NCI-H187 treated with DMSO at 0.1 percent for 48 hours (cell line): ENCODE results near the gene CCDC127.
"Not testable (repeated sequence)": the region's sequence is repeated elsewhere in the genome, so short reads cannot be mapped to it uniquely, and the experiment has no call there.

Experiments
- DNase-seq: peaks from one replicate; lab custom pipeline; 2025; lab: John Stamatoyannopoulos, UW

The CCDC127 gene

GRCh38 chr5:171801-172331, 46.1 kb downstream of the CCDC127 start:
- no peak for DNase-seq

DNA sequence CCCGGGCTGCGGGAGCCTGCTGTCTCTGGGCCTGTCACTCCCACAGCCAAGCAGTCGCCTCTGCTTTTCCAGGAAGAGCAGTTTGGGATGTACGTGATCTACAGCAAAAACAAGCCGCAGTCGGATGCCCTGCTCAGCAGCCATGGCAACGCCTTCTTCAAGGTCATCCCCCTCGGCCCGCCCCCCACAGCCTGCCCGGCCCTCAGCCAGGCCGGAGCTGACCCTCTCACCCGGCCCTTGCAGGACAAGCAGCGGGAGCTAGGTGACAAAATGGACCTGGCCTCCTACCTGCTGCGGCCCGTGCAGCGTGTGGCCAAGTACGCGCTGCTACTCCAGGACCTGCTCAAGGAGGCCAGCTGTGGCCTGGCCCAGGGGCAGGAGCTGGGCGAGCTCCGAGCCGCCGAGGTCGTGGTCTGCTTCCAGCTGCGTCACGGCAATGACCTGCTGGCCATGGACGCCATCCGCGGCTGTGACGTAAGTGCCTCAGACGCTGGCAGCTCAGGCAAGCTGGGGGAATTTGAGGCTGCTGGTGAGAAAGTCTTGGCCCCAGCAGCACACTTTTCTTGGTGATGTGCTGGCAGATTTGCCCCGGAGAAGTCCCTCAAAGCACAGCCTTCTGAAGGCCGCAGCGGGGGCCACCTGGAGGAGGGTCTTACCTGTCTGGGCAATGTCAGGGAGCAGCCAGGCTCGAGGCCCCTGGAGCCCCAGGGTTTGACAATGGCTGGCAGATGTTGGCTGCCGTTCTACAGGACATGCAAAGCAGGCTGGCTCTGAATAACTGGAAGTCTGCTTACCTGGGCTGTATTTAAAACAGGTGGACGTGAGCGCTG, 46.8 kb downstream of the CCDC127 start:
- DNase-seq, result no peak

GRCh38 chr5:169728-170094, 48.2 kb downstream of the CCDC127 start:
- no peak for DNase-seq

DNA sequence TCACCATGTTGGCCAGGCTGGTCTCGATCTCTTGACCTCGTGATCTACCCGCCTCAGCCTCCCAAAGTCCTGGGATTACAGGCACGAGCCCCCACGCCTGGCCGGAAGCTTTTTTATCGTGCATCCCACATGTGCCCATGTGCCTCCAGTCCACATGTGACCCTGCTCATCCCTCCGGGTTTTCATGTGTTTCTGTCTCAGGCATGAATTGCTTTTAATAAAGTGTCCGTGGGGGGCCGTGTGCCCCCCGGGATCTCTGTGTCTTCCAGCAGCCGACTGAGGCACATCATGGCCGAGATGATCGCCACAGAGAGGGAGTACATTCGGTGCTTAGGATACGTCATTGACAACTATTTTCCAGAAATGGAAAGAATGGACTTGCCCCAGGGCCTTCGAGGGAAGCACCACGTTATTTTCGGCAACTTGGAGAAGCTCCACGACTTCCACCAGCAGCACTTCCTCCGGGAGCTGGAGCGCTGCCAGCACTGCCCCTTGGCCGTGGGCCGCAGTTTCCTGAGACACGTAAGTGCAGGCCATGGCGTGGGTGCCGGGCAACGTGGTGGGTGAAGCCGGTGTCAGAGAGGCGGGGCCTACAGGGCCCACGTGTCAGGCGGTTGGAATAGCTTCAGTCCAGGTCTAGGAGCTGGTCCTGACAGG, 48.8 kb downstream of the CCDC127 start:
- no peak for DNase-seq

DNA sequence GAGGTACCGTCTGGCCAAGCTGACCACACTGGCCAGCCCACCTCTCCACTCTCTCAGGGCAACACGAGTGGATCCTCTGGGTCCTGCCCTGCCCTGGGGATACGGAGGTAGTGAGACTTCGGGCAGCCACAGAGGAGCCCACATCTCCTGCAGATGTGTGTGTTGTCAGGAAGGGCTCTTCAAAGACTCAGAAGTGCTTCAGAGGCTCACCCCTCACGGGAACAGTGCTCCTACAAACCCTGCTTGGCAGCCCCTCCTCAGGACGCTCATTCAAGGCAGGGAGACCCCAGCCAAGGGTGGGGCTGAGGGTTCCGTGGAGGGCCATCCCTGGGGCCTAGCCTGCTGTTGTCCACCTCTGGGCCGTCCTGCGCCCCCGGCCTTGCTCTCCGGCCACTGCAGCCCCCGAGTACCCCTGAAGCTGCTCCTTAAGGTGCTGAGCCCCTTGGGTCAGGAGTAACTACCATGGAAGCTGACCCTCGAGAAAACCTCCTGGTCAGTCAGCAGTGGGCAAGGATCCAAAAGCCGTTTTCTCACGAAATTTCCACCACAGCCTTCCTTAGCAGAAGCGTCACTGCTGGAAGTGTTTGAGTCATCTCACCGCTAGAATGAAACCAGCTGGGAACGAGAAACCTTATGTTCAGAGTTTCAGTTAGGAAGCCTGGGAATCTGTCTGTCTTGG, 49.8 kb downstream of the CCDC127 start:
- no peak for DNase-seq

GRCh38 chr5:167511-167910, 50.4 kb downstream of the CCDC127 start:
- DNase-seq, result no peak

DNA sequence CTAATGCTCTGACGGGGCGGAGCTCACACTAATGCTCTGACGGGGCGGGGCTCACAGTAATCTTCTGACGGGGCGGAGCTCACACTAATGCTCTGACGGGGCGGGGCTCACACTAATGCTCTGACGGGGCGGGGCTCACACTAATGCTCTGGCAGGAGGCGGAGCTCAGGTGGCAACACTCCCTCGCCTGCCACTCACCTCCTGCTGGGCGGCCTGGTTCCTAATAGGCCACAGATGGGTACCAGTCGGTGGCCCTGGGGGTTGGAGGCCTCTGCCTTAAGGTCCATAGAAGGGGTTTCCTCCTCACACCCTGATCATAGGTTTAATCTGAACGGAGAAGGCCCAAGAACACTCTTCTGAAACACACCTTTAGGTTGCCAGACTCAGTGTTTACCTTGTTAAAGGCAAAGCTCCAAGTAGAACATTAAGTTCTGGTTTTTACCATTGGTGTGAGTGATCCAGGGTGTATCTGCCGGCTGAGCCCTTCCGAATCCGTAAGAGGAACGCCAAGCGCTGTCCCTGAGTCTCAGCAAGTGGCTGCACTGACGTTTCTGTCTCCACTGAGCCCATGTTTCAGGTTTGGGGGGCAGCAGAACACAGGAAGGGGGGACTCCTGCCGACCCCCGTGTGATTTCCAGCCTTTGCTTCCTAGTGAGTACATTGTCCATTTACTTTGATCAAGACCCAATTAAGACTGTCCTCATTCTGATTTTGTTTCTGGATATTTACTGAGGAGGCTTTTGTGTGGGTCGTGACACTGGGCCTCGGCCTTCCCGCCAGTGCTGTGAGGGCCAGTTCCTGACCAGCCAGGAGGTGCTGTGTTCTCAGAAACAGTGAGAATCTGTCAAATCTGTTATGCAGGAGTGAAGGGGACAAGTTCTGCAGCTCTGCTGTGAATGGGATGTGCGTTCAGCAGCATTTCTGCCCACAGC, 51.2 kb downstream of the CCDC127 start:
- DNase-seq, result no peak

GRCh38 chr5:164783-165182, 53.2 kb downstream of the CCDC127 start:
- not testable (repeated sequence) for DNase-seq

GRCh38 chr5:164244-164643, 53.7 kb downstream of the CCDC127 start:
- no peak for DNase-seq

DNA sequence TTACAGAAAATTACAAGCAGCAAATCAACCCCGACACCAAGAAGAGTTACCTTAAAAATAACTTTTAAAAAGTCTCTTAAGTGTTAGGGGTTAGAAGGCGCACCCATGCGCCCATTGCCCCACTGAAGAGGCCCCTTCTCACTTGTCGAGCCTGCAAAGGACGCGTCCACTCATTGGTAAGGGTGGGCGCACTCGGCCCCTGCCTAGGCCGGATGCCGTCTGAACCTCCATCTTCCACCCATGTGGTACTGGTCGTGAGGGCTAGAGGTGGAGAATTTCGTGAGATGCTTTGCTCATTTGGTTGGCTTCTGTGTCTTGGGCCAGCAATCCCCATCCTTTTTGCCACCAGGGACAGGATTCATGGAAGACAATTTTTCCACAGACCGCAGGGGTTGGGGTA, 54.1 kb downstream of the CCDC127 start:
- DNase-seq, result no peak

DNA sequence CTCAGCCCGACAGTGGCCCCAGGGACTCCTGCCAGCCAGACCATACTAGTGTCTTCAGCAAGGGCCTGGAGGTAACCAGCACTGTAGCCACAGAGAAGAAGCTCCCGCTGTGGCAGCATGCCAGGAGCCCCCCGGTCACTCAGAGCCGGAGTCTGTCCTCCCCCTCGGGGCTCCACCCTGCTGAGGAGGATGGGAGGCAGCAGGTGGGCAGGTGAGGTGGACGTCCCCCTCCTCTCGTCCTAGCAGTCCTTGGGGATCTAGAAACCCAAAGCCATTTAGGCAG, 54.7 kb downstream of the CCDC127 start:
- no peak for DNase-seq

DNA sequence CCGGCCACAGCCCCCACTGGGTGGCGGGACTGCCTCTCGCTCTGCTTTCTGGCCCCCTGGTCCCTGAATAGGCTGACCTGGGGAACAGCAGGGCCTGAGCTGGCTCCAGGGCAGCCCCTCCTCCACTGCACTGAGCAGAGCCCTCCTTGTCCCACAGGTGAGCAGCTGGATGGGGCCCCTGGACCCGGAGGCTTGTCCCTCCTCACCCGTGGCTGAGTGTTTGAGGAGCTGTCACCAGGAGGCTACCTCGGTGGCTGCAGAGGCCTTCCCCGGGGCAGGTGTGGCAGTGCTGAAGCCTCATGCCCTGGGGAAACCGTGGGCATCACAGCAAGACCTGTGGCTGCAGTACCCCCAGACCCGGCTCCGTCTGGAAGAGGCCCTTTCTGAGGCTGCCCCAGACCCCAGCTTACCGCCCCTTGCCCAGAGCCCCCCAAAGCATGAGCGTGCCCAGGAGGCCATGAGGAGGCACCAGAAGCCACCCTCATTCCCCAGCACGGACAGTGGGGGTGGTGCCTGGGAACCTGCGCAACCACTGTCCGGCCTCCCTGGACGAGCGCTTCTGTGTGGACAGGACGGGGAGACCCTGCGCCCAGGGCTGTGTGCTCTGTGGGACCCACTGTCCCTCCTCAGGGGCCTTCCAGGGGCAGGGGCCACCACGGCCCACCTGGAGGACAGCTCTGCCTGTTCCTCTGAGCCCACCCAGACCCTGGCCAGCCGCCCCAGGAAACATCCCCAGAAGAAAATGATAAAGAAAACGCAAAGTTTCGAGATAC, 55.2 kb downstream of the CCDC127 start:
- no peak for DNase-seq

GRCh38 chr5:162190-162564, 55.8 kb downstream of the CCDC127 start:
- DNase-seq, result no peak

DNA sequence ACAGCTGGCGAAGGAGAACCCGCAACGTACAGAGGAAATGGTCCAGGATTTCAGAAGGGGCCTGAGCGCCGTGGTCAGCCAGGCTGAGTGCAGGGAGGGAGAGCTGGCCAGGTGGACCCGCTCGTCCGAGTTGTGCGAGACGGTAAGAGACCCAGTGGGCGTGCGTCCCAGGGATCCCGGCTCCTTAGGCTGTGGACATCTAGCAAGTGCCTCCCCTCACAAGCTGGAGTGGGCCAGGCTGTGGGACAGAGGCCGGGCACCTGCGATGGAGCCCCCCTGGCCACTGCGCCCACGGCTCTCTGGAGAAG, 56.2 kb downstream of the CCDC127 start:
- no peak for DNase-seq

- DNase-seq, result no peak
These were observed 56.8 kb downstream of the CCDC127 start for GRCh38 chr5:160921-161802.

GRCh38 chr5:160173-160510, 57.8 kb downstream of the CCDC127 start:
- no peak for DNase-seq

DNA sequence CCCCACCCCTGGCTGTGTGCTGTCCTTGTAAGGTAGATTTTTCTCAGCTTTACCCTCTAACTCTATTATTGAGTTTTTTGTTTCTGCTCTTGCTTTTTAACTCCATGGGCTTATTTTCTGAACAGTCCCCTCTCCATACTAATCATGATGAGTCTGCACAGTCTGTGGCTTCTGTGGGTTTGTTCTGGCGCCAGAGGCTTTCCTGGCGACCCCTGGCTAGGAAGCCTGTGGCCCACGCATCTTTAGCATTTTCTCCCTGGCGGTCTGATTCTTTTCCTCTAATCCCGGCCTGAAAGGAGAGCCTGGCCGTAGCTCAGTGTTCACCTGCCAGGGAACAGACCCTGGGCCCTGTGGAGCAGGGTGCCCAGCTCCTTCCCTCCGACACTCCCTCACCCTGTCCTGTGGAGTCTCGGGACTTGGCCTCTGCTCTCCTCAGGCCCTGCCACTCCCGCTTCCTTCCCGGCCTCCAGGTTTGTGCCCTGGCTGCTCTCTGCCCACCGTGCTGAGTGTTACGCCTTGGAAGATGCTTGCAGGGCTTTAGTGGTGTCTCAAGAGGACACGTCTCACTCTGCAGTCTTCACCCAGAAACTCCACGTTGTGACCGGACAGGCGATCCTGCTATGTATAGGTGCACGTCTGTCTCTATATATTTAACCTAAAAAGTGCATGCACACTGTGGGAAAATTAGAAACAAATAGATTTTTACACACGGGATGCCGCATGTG, 58.3 kb downstream of the CCDC127 start:
- no peak for DNase-seq

DNA sequence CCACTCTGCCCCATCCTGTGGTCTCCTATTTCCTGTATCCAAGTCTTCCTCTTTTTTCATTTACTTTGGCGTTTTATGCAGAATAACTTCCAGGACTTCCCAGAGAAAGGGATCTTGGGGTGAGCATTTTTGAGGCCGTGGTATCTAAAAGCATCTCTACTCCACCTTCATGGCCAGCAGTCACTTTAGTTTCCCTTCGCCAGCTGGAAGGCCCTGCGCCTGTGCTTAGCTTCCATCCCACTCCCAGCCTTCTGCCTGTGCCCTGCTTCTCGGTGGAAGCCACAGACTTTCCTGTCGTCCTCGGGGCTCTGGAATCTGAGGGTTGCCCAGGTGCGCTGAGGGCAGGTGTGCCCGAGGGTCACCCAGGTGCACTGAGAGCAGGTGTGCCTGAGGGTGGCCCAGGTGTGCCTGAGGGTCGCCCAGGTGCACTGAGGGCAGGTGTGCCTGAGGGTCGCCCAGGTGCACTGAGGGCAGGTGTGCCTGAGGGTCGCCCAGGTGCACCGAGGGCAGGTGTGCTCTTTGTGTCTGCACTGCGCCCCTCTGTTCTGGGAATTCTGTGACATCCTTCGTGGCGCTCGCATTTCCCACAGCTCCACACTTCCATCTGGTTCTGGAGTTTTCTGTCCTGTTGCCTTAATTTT, 59.0 kb downstream of the CCDC127 start:
- DNase-seq, result no peak

DNA sequence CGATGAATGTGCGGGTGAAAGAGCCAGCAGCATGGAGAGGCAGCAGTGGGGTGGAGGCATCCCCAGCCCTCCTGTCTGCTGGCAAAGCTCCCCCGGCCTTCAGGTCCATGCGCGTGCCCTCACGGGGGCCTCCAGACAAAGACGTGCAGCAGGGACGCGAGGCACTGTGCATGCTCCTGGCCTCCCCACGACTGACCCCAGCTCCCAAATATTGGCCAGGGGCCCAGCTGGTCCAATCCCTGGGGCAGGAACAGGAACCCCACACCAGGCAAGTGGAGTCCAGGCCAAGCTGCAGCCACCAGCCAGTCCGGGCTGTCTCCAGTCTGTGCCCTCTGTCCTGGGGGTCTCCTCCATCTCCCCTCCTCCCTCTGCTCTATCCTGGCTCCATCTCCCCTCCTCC, 60.2 kb downstream of the CCDC127 start:
- DNase-seq, result no peak
